Endothelial cell (in vitro differentiated cells): ENCODE data around the gene THAP9. TPM values are rescaled to one million over a fixed set of nuclear protein-coding genes. Genes with fewer than 3 reads are reported as not detected.
A peak's percentile ranks its signal among the peaks of the same experiment; 100 is the strongest.

Experiments used
- DNase-seq: peaks from one replicate; pipeline ENCODE4 v3.0.0; 2021; ENCODE audit warnings: low spot score
- H3K27ac Mint-ChIP-seq: one replicate; pipeline ENCODE4 v1.8.0; 2021; ENCODE audit warnings: mixed read lengths, inconsistent platforms; ENCODE audit not compliant: unreplicated experiment
- H3K27me3 Mint-ChIP-seq: one replicate; pipeline ENCODE4 v1.8.0; 2021; ENCODE audit warnings: mild to moderate bottlenecking, moderate library complexity, mixed read lengths, inconsistent platforms; ENCODE audit not compliant: unreplicated experiment
- H3K36me3 Mint-ChIP-seq: one replicate; pipeline ENCODE4 v1.8.0; 2021; ENCODE audit warnings: mild to moderate bottlenecking, low read depth, mixed read lengths, inconsistent platforms; ENCODE audit not compliant: unreplicated experiment
- H3K4me1 Mint-ChIP-seq: one replicate; pipeline ENCODE4 v1.8.0; 2021; ENCODE audit warnings: mild to moderate bottlenecking, mixed read lengths, inconsistent platforms; ENCODE audit not compliant: unreplicated experiment
- H3K4me3 Mint-ChIP-seq: one replicate; pipeline ENCODE4 v1.8.0; 2021; ENCODE audit warnings: mild to moderate bottlenecking, mixed read lengths, inconsistent platforms; ENCODE audit not compliant: unreplicated experiment
- H3K9me3 Mint-ChIP-seq: one replicate; pipeline ENCODE4 v1.8.0; 2021; ENCODE audit warnings: mixed read lengths, inconsistent platforms; ENCODE audit not compliant: unreplicated experiment
- CTCF ChIP-seq: fragments of 200-600 bp; sonication (generic); IDR thresholded peaks from one replicate; pipeline ENCODE4 v1.5.0; 2021; ENCODE audit warnings: antibody characterized with exemption; ENCODE audit not compliant: unreplicated experiment
- total RNA-seq: library from RNA; stranded (reverse); fragmentation: NEBNext Ultra II Directional; extraction: Animal tissue kit (Norgen Biotek cat#: 25700); gene quantifications from one replicate; pipeline ENCODE4 v1.2.1, GENCODE V29; 2021; ENCODE audit not compliant: unreplicated experiment

Gene THAP9
- total RNA-seq, 1 donor from 2014 or later = 5.1 TPM

GRCh38 chr4:82896755-82897154, 3.8 kb upstream of the THAP9 start:
- no peak overlapping the region for H3K27ac Mint-ChIP-seq
- TF ChIP-seq CTCF = no peak
- no peak for DNase-seq
- H3K4me3 Mint-ChIP-seq = peak overlapping the region; percentile 56
- H3K9me3 Mint-ChIP-seq = no peaks in the 10 kb centered on the region
- peaks cover 9% of the 10 kb centered on the region for H3K36me3 Mint-ChIP-seq
- peaks cover 2% of the 10 kb centered on the region for H3K27me3 Mint-ChIP-seq
- H3K4me1 Mint-ChIP-seq = peaks cover 21% of the 10 kb centered on the region

- Mint-ChIP-seq H3K4me3 (no peak overlapping the region), H3K27ac (peak overlapping the region; percentile 42), H3K9me3 (no peaks in the 10 kb centered on the region), H3K36me3 (peaks cover 9% of the 10 kb centered on the region), H3K27me3 (no peaks in the 10 kb centered on the region), H3K4me1 (peaks cover 13% of the 10 kb centered on the region)
- TF ChIP-seq CTCF = no peak
- no peak for DNase-seq
These were observed 2.0 kb upstream of the THAP9 start for GRCh38 chr4:82898322-82899243.

- H3K36me3 Mint-ChIP-seq = peaks cover 6% of the 10 kb centered on the region
- H3K4me3 Mint-ChIP-seq = no peak overlapping the region
- DNase-seq = no peak
- H3K9me3 Mint-ChIP-seq = no peaks in the 10 kb centered on the region
- no peaks in the 10 kb centered on the region for H3K27me3 Mint-ChIP-seq
- TF ChIP-seq CTCF = no peak
- no peak overlapping the region for H3K27ac Mint-ChIP-seq
- peaks cover 13% of the 10 kb centered on the region for H3K4me1 Mint-ChIP-seq
These were observed 1.0 kb upstream of the THAP9 start for GRCh38 chr4:82899374-82900065.

GRCh38 chr4:82900066-82900410, 497 bp upstream of the THAP9 start:
- no peaks in the 10 kb centered on the region for H3K9me3 Mint-ChIP-seq
- H3K4me3 Mint-ChIP-seq = no peak overlapping the region
- no peak overlapping the region for H3K27ac Mint-ChIP-seq
- DNase-seq = no peak
- H3K27me3 Mint-ChIP-seq = no peaks in the 10 kb centered on the region
- TF ChIP-seq CTCF = no peak
- H3K4me1 Mint-ChIP-seq = peaks cover 13% of the 10 kb centered on the region
- peaks cover 4% of the 10 kb centered on the region for H3K36me3 Mint-ChIP-seq
